Inferior parietal cortex (tissue), 1 donor: ENCODE measurements around the gene CDCA4.
"Not testable (repeated sequence)": the region's sequence is repeated elsewhere in the genome, so short reads cannot be mapped to it uniquely, and the experiment has no call there.

Experiments
- DNase-seq: peaks from one replicate; pipeline ENCODE4 v3.0.0-alpha.2; 2016; ENCODE audit errors: extremely low spot score

Gene CDCA4

DNA sequence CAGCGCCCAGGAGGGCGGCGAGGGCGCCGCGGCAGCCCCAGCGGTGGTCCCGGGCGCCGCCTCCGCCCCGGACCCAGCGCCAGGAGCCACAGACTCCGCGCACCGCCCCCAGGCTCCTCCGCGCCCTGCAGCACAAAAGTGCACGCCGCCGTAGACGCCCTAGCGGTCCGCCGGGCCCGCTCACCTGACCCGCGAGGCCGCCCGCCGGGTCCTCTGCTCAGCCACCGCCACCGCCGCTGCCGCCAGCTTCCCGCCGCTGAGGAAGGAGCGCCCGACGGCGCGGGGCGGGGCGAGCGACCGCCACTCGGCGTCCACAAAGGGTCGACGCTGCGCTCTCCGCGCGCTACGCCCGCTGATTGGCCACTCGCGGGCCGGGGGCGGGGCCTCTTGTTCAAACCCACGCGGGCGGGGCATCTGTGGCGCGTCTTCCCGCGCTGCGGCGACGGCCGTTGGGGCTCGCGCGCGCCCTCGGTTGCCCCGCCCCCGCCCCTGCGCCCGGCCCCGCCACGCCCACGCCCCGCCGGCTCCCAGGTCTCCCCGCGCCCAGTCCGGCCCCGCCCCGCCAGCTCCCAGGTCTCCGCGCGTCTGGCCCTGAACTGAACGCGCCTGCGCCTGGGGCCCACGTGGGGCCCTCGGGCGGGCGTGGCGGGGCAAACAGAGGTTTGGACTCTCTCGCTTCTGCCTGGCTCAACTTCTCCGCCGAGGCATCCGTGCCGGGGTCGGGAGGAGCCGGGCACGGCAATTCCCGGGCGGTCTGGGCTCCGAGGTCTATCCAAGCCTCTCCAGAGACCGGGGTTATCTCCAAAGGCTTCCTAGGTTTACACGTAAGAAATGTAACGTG, at the start of gene CDCA4:
TSS of gene CDCA4 (minus strand) at position 269 of the 841 bp plus-strand sequence. CDS start 9,154 bp downstream, outside the sequence.
- peak; percentile 92 for DNase-seq

DNA sequence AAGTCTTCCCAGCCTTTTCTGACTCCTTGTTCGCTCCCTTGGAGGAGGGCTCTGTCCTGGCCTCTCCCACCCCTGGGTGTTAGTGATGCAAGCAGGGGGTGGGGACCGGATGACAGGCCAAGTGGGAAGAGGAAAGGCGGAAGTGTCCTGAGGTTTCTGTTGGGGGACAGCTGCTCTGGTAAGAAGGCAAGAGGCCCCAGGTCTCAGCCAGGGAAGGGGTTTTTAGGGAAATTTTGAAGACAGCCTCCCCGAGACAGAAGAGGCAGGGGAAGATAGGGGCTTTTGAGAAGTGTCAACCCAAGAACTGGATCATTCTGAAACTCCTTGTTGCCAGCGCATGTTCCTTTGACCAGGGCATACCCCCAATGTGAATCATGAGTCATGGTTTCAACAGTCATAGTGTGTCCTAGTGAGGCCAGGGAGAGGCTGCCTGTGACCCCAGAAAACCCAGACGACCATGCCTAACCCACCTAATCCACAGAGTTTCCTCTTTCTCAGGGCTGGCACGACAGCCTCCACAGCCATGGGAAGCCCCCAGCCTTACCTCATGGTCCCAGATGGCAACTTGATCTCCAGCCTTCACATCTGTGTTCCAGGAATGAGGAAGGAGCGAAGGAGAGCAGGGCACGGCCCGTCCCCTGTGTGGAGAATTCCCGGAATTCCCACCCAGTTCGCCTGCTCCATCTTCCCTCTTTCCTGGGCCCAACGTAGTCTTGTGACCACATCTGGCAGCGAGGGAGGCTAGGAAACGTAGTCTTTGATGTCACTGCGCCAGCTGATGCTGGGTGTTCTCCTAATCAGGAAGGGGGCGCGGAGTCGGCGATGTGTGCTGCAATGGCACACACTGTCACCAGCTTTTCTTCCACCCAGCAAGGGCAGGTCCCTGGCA, 49.2 kb upstream of the CDCA4 start:
- DNase-seq: no peak

DNA sequence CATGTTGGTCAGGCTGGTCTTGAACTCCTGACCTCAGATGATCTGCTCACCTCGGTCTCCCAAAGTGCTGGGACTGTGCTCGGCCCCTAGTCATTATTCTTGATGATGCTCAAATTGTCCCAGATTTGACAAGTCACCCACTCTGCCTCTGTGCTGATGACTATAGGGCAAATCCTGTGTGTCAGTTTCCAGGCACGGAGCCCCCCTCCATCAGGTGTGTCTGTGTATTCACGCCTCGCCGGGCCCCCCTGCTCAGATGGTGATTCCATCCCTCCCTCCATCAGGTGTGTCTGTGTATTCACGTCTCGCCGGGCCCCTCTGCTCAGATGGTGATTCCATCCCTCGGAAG, 48.6 kb upstream of the CDCA4 start:
- no peak for DNase-seq

GRCh38 chr14:105068818-105069217, 47.9 kb upstream of the CDCA4 start:
- DNase-seq: no peak

GRCh38 chr14:105067969-105068301, 47.1 kb upstream of the CDCA4 start:
- DNase-seq: no peak

DNA sequence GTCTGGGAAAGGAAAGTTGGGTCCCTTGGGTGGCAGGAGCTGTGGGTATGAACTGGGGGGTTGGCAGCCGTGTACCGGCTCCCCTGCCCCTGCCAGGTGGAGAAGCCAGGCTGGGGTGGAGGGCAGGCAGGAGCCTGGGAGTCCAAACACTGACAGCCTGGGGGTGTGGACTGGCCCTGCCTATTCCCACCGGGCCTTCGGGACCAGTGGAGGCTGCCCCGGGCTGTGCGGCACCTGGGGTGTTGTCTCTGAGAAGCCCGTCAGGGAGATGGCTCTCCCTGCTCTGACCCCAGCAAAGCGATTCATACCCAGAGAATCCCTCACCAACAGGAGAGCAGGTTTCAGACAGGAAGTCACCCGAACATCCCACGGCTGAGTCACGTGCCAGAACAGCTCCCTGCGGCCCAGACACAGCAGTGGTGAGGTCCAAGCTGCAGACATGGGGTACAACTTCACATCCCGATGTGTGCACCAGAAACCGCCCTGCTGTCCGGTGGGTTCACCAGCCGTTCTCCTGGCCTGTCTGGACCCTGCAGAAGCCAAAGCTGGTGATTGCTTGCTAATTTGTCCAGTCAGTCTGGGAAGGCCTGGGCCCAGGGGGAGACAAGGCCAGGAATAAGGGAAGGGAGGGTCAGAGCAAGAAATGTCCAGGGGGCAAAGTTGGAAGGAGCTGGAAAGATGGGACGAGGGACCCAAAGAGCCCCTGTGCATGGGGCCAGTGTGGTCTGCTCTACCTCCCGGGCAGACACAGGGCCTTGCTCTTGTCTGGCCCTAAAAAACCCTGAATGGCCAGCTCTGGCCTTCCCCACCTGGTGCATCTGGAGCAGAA, 46.5 kb upstream of the CDCA4 start:
- DNase-seq: no peak

- DNase-seq: no peak
These were observed 45.6 kb upstream of the CDCA4 start for GRCh38 chr14:105066240-105067071.

GRCh38 chr14:105065280-105066228, 44.7 kb upstream of the CDCA4 start, which contains the start of gene GPR132:
Gene GPR132 (minus strand): TSS chr14:105065430. CDS start chr14:105055420, 10,010 bp downstream.
- DNase-seq: no peak

DNA sequence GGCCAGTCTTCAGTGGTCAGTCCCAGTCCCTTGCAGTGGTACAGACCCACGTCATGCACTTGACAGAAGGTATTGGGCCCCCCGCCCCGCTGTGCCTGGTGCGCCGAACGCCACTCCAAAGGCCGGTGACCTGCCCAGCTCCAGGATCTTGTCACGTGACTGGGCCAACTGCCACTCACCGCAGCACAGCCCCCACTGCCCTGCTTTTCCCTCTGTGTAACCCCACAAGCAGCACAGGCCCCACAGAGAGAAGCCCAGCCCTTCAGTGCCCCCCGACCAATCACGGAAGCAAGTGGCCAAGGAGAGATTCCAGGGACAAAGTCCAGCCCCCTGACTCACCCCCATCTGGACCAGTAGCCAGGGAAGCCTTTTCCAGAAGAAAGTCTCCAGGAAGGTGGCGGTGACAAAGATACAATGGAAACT, 43.8 kb upstream of the CDCA4 start:
- no peak for DNase-seq

- no peak for DNase-seq
These were observed 43.1 kb upstream of the CDCA4 start for GRCh38 chr14:105064001-105064400.

DNA sequence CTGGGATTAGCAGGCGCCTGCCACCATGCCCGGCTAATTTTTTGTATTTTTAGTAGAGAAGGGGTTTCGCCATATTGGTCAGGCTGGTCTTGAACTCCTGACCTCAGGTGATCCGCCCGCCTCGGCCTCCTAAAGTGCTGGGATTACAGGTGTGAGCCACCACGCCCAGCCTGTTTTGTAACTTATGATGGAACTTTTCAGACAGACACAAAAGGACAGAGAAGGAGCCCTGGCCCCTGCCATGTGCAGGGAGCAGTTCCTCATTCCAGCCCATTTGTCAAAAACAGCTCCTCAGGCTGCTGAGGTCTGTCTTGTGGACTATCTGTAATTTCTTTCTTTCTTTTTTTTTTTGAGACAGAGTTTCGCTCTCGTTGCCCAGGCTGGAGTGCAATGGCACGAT, 42.6 kb upstream of the CDCA4 start:
- not testable (repeated sequence) for DNase-seq

DNA sequence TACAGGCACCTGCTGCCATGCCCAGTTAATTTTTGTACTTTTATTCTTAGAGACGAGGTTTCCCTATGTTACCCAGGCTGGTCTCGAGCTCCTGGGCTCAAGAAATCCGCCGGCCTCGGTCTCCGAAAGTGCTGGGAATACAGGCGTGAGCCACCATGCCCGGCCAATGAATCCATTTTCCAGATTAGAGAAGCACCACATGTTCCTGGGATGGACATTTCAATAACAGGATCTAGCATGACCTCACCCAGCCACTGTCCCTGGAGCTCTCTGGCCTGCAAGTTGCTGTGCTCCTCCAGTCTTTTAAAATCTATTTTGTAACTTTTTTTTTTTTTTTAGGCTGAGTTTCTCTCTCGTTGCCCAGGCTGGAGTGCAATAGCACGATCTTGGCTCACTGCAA, 42.2 kb upstream of the CDCA4 start:
- DNase-seq: no peak

DNA sequence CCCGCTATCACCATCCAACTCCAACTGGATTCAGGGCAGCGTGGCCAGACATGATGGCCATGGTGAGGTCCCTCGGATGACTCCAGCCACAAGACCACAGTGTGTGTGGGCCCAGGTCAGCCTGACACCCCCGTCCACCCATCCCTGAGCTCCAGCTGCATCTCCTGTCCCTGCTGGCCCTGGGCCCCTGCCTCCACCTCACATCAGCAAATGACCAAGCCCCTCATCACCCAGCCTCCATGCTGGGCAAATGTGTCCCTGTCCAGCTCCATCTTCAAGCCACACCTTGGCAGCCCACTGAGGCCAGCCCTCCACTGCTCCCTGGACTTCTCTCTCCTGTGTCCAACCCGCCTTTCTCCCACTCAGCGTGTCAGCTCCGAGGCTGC, 41.2 kb upstream of the CDCA4 start:
- no peak for DNase-seq

GRCh38 chr14:105061428-105062047, 40.7 kb upstream of the CDCA4 start:
- no peak for DNase-seq

DNA sequence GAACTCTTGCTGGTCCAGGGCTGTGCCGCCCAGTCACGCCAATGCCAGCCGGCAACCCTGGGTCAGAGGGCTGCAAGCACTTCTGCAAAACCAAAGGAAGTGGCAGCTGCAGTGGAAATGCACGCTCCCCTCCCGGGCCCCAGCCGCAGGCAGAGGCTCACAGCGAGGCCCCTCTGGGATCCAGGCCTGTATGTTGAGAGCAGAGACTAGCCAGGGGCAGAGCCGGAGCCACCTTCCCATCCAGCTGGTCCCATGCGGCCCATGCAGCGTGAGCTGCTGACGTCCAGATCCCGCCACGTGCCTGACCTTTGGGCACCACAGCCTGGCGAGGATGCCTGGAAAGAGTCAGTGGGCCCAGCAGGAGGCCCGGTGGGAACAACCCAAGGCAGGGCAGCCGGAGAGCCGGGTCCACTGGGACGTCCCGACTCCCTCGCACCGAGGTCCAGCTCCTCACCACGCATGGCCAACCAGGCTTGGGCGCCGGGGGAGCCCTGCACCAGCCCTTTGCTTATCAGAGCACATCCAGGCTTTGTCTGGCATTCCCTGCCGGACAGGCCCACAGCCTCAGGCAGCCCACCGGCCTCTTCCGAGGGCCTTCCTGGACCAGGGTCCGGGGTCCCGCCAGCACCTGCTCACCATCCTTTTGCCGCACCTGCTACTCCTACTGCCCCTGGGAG, 40.0 kb upstream of the CDCA4 start:
- no peak for DNase-seq

DNA sequence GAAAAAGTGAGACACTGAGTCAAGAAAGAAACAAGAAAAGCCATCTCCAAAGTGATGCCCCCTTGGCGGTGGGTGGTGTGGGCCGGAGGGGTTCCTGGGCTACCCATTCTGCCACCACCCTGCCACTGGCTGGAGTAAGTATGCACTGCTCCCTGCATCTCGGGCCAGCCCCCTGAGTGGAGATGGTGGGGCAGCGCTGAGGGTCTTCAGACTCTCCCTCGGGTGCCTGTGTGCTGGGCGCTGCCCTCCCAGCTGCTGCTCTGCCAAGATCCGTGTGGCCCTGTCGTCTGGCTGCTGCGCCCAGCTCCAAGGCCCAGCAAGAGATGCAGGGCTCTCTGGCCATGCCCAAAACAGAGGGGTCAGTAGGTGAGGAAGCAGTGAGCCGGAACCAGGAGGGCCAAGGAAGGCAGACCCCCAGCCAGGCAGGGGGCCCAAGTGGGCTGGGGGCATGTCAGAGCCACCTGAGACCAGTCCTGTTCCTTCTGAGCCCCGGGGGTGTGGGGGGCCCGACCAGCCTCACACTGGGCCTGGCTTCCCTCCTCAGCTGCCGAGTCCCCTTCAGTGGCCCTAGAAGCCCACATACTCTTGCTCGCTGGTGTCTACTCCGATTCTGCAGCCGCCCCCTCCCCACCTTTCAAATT, 39.2 kb upstream of the CDCA4 start:
- no peak for DNase-seq

GRCh38 chr14:105059035-105059924, 38.4 kb upstream of the CDCA4 start:
- DNase-seq: no peak
